GM23338 (cell line): ENCODE data around the gene FBXL14.

Source experiments
- JUNB ChIP-seq: IDR thresholded peaks from one replicate; pipeline ENCODE4 v1.6.1; 2016; ENCODE audit warnings: antibody characterized with exemption; ENCODE audit not compliant: unreplicated experiment
- POLR2AphosphoS5 ChIP-seq: IDR thresholded peaks from 2 replicates; pipeline ENCODE4 v1.6.1; 2016; ENCODE audit warnings: antibody characterized with exemption, low read depth
- TF ChIP-seq, protein P1 (sequence below): IDR thresholded peaks from one replicate; pipeline ENCODE4 v1.6.1; 2018; ENCODE audit warnings: antibody characterized with exemption; ENCODE audit not compliant: unreplicated experiment
- TF ChIP-seq, protein P2 (sequence below), 2 experiments: fragments of 200-600 bp in 1 of 2; sonication (generic) in 1 of 2; conservative IDR thresholded peaks; 2 replicates each; pipeline versions ENCODE4 v1.5.1 to v1.6.1; 2016 to 2017; ENCODE audit warnings: antibody characterized with exemption in 2 of 2, low read depth in 2 of 2, mild to moderate bottlenecking in 2 of 2, moderate library complexity in 1 of 2

DNA sequence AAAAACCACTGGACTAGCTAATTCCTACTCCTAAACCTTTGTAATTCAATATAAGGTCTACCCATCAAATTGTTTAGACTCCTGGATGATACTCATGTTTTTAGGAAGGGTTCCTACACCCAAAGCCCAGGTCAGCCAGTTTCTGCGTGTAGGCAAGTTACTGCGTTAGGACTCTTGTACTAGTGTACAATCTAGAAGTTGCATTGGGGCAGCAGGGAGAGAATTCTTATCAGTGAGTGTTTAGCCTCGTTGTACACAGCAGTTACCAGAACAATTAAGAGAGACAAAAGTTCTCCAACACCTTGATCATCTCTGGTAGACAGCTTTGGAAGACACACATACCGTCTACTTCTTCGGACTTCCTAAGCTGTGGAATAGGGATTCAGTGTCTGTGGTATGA is 29.2 kb downstream of the FBXL14 start:
- TF ChIP-seq, protein P1, sequence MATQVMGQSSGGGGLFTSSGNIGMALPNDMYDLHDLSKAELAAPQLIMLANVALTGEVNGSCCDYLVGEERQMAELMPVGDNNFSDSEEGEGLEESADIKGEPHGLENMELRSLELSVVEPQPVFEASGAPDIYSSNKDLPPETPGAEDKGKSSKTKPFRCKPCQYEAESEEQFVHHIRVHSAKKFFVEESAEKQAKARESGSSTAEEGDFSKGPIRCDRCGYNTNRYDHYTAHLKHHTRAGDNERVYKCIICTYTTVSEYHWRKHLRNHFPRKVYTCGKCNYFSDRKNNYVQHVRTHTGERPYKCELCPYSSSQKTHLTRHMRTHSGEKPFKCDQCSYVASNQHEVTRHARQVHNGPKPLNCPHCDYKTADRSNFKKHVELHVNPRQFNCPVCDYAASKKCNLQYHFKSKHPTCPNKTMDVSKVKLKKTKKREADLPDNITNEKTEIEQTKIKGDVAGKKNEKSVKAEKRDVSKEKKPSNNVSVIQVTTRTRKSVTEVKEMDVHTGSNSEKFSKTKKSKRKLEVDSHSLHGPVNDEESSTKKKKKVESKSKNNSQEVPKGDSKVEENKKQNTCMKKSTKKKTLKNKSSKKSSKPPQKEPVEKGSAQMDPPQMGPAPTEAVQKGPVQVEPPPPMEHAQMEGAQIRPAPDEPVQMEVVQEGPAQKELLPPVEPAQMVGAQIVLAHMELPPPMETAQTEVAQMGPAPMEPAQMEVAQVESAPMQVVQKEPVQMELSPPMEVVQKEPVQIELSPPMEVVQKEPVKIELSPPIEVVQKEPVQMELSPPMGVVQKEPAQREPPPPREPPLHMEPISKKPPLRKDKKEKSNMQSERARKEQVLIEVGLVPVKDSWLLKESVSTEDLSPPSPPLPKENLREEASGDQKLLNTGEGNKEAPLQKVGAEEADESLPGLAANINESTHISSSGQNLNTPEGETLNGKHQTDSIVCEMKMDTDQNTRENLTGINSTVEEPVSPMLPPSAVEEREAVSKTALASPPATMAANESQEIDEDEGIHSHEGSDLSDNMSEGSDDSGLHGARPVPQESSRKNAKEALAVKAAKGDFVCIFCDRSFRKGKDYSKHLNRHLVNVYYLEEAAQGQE, result no peak
- TF ChIP-seq, protein P2, sequence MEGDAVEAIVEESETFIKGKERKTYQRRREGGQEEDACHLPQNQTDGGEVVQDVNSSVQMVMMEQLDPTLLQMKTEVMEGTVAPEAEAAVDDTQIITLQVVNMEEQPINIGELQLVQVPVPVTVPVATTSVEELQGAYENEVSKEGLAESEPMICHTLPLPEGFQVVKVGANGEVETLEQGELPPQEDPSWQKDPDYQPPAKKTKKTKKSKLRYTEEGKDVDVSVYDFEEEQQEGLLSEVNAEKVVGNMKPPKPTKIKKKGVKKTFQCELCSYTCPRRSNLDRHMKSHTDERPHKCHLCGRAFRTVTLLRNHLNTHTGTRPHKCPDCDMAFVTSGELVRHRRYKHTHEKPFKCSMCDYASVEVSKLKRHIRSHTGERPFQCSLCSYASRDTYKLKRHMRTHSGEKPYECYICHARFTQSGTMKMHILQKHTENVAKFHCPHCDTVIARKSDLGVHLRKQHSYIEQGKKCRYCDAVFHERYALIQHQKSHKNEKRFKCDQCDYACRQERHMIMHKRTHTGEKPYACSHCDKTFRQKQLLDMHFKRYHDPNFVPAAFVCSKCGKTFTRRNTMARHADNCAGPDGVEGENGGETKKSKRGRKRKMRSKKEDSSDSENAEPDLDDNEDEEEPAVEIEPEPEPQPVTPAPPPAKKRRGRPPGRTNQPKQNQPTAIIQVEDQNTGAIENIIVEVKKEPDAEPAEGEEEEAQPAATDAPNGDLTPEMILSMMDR (conservative IDR thresholded peaks at IDR 0.05; ENCODE audit: low read depth in 2 of 2), result no peak
- TF ChIP-seq POLR2AphosphoS5, result no peak
- TF ChIP-seq JUNB, result no peak
